Measurements from ENCODE around the gene PGAP2.
"Not testable (repeated sequence)": the region's sequence is repeated elsewhere in the genome, so short reads cannot be mapped to it uniquely, and the experiment has no call there.

PGAP2 gene

GRCh38 chr11:3859373-3859881 lies 51.1 kb downstream of the PGAP2 start:
- no peak for DNase-seq

- DNase-seq: no peak
Measured at GRCh38 chr11:3860375-3860774, 52.0 kb downstream of the PGAP2 start.

- DNase-seq: not testable (repeated sequence)
Measured at GRCh38 chr11:3860898-3861393, 52.6 kb downstream of the PGAP2 start.

GRCh38 chr11:3861683-3862082 lies 53.3 kb downstream of the PGAP2 start:
- DNase-seq: no peak

- no peak for DNase-seq
Measured at GRCh38 chr11:3865388-3866193, 57.2 kb downstream of the PGAP2 start.

GRCh38 chr11:3866206-3866605 lies 57.8 kb downstream of the PGAP2 start:
- no peak for DNase-seq

GRCh38 chr11:3866836-3867208 lies 58.5 kb downstream of the PGAP2 start:
- DNase-seq: no peak

- no peak for DNase-seq
Measured at GRCh38 chr11:3867209-3868091, 59.1 kb downstream of the PGAP2 start.

GRCh38 chr11:3873712-3874349 lies 65.5 kb downstream of the PGAP2 start:
- no peak for DNase-seq

Measured in T1000 (cell line).